Stimulated activated naive CD8-positive, alpha-beta T cell treated with anti-CD3 and anti-CD28 coated beads, Interleukin-15, Interleukin-2, amounts not matched to agents 100 ng/mL and 50 ng/mL, for 24 hours (primary cell): ENCODE results near the gene ZNF639.
"Not testable (repeated sequence)": the region's sequence is repeated elsewhere in the genome, so short reads cannot be mapped to it uniquely, and the experiment has no call there.

Experiments
- H3K27ac Mint-ChIP-seq: one replicate; pipeline ENCODE4 v1.8.0; 2021; ENCODE audit warnings: mild to moderate bottlenecking, mixed read lengths
- H3K27me3 Mint-ChIP-seq: one replicate; pipeline ENCODE4 v1.8.0; 2021; ENCODE audit warnings: mixed read lengths
- H3K36me3 Mint-ChIP-seq: one replicate; pipeline ENCODE4 v1.8.0; 2021; ENCODE audit warnings: low read depth, mixed read lengths
- H3K4me1 Mint-ChIP-seq: one replicate; pipeline ENCODE4 v1.8.0; 2021; ENCODE audit warnings: low read depth, mixed read lengths
- H3K4me3 Mint-ChIP-seq: one replicate; pipeline ENCODE4 v1.8.0; 2021; ENCODE audit warnings: mild to moderate bottlenecking, mixed read lengths
- H3K9me3 Mint-ChIP-seq: one replicate; pipeline ENCODE4 v1.8.0; 2021; ENCODE audit warnings: mixed read lengths

Gene ZNF639

GRCh38 chr3:179299999-179300613 lies 22.7 kb upstream of the ZNF639 start:
- Mint-ChIP-seq H3K27me3 (peaks cover 26% of the 10 kb centered on the region), H3K9me3 (peaks cover 4% of the 10 kb centered on the region), H3K36me3 (no peaks in the 10 kb centered on the region), H3K27ac (no peak overlapping the region), H3K4me1 (no peaks in the 10 kb centered on the region), H3K4me3 (no peak overlapping the region)

GRCh38 chr3:179301645-179302044 lies 21.2 kb upstream of the ZNF639 start:
- H3K27me3 Mint-ChIP-seq = peaks cover 21% of the 10 kb centered on the region
- H3K9me3 Mint-ChIP-seq = peaks cover 4% of the 10 kb centered on the region
- H3K27ac Mint-ChIP-seq = no peak overlapping the region
- H3K4me1 Mint-ChIP-seq = no peaks in the 10 kb centered on the region
- no peaks in the 10 kb centered on the region for H3K36me3 Mint-ChIP-seq
- H3K4me3 Mint-ChIP-seq = no peak overlapping the region

- Mint-ChIP-seq H3K9me3 (peaks cover 4% of the 10 kb centered on the region), H3K4me1 (no peaks in the 10 kb centered on the region), H3K4me3 (no peak overlapping the region), H3K27ac (no peak overlapping the region), H3K27me3 (peaks cover 17% of the 10 kb centered on the region), H3K36me3 (no peaks in the 10 kb centered on the region)
Observed at GRCh38 chr3:179302111-179302510, 20.7 kb upstream of the ZNF639 start.

- Mint-ChIP-seq H3K27ac (no peak overlapping the region), H3K9me3 (no peaks in the 10 kb centered on the region), H3K4me3 (no peak overlapping the region), H3K36me3 (no peaks in the 10 kb centered on the region), H3K4me1 (no peaks in the 10 kb centered on the region), H3K27me3 (peaks cover 11% of the 10 kb centered on the region)
Observed at GRCh38 chr3:179304605-179305004, 18.2 kb upstream of the ZNF639 start.

- H3K36me3 Mint-ChIP-seq, H3K4me3 Mint-ChIP-seq, H3K27ac Mint-ChIP-seq, H3K9me3 Mint-ChIP-seq, H3K4me1 Mint-ChIP-seq: not testable (repeated sequence)
- peaks cover 11% of the 10 kb centered on the region for H3K27me3 Mint-ChIP-seq
Observed at GRCh38 chr3:179307362-179307761, 15.5 kb upstream of the ZNF639 start.

- peaks cover 11% of the 10 kb centered on the region for H3K27me3 Mint-ChIP-seq
- H3K27ac Mint-ChIP-seq = no peak overlapping the region
Observed at GRCh38 chr3:179308001-179308400, 14.8 kb upstream of the ZNF639 start.

GRCh38 chr3:179309225-179310078 lies 13.4 kb upstream of the ZNF639 start:
- Mint-ChIP-seq H3K9me3 (no peaks in the 10 kb centered on the region), H3K4me1 (no peaks in the 10 kb centered on the region), H3K27ac (no peak overlapping the region), H3K4me3 (no peak overlapping the region), H3K36me3 (no peaks in the 10 kb centered on the region), H3K27me3 (peaks cover 7% of the 10 kb centered on the region)

More at GRCh38 chr3:179308001-179308400, 14.8 kb upstream of the ZNF639 start:
- Mint-ChIP-seq H3K4me3 (no peak overlapping the region), H3K4me1 (no peaks in the 10 kb centered on the region), H3K36me3 (no peaks in the 10 kb centered on the region), H3K9me3 (no peaks in the 10 kb centered on the region)

GRCh38 chr3:179318876-179319275 lies 4.0 kb upstream of the ZNF639 start:
- Mint-ChIP-seq H3K4me3 (no peak overlapping the region), H3K36me3 (peaks cover 3% of the 10 kb centered on the region), H3K9me3 (no peaks in the 10 kb centered on the region), H3K27me3 (no peaks in the 10 kb centered on the region), H3K4me1 (peaks cover 21% of the 10 kb centered on the region), H3K27ac (no peak overlapping the region)

GRCh38 chr3:179321668-179322285 lies 1.1 kb upstream of the ZNF639 start:
- Mint-ChIP-seq H3K36me3 (peaks cover 17% of the 10 kb centered on the region), H3K9me3 (no peaks in the 10 kb centered on the region), H3K27me3 (no peaks in the 10 kb centered on the region), H3K4me1 (peaks cover 32% of the 10 kb centered on the region), H3K4me3 (peak overlapping the region; percentile 83), H3K27ac (peak overlapping the region; percentile 86)

- H3K4me1 Mint-ChIP-seq = peaks cover 44% of the 10 kb centered on the region
- H3K4me3 Mint-ChIP-seq = peak overlapping the region; percentile 95
- peaks cover 31% of the 10 kb centered on the region for H3K36me3 Mint-ChIP-seq
Observed at GRCh38 chr3:179323197-179324110, 623 bp downstream of the ZNF639 start.

GRCh38 chr3:179324270-179324754 lies 1.5 kb downstream of the ZNF639 start:
- Mint-ChIP-seq H3K4me1 (peaks cover 44% of the 10 kb centered on the region), H3K27ac (peak overlapping the region; percentile 97), H3K27me3 (no peaks in the 10 kb centered on the region), H3K4me3 (peak overlapping the region; percentile 95), H3K9me3 (no peaks in the 10 kb centered on the region), H3K36me3 (peaks cover 36% of the 10 kb centered on the region)

More at GRCh38 chr3:179323197-179324110, 623 bp downstream of the ZNF639 start:
- no peaks in the 10 kb centered on the region for H3K9me3 Mint-ChIP-seq
- no peaks in the 10 kb centered on the region for H3K27me3 Mint-ChIP-seq
- H3K27ac Mint-ChIP-seq = peak overlapping the region; percentile 97

- Mint-ChIP-seq H3K9me3 (no peaks in the 10 kb centered on the region), H3K4me3 (no peak overlapping the region), H3K27me3 (no peaks in the 10 kb centered on the region), H3K4me1 (peaks cover 18% of the 10 kb centered on the region), H3K36me3 (peaks cover 67% of the 10 kb centered on the region), H3K27ac (no peak overlapping the region)
Observed at GRCh38 chr3:179330438-179330837, 7.6 kb downstream of the ZNF639 start.

GRCh38 chr3:179332240-179332639 lies 9.4 kb downstream of the ZNF639 start:
- H3K9me3 Mint-ChIP-seq = no peaks in the 10 kb centered on the region
- peaks cover 9% of the 10 kb centered on the region for H3K4me1 Mint-ChIP-seq
- H3K27me3 Mint-ChIP-seq = no peaks in the 10 kb centered on the region
- no peak overlapping the region for H3K27ac Mint-ChIP-seq
- H3K36me3 Mint-ChIP-seq = peaks cover 76% of the 10 kb centered on the region
- no peak overlapping the region for H3K4me3 Mint-ChIP-seq

GRCh38 chr3:179333084-179333483 lies 10.3 kb downstream of the ZNF639 start:
- H3K4me3 Mint-ChIP-seq = no peak overlapping the region
- H3K27me3 Mint-ChIP-seq = no peaks in the 10 kb centered on the region
- H3K9me3 Mint-ChIP-seq = no peaks in the 10 kb centered on the region
- H3K27ac Mint-ChIP-seq = no peak overlapping the region
- H3K36me3 Mint-ChIP-seq = peaks cover 75% of the 10 kb centered on the region
- peaks cover under 1% of the 10 kb centered on the region for H3K4me1 Mint-ChIP-seq
